A549 (cell line): ENCODE results near the gene CERS6.

Source experiments
- BHLHE40 ChIP-seq: IDR thresholded peaks from 2 replicates; pipeline ENCODE4 v1.6.1; 2012; ENCODE audit warnings: low read depth, low read length, inconsistent platforms
- CEBPB ChIP-seq, 2 experiments: fragments of >200 bp in 1 of 2; sonication (Bioruptor Twin) in 1 of 2; formaldehyde crosslinking in 1 of 2; IDR thresholded peaks; 2 replicates each; pipeline ENCODE4 v1.6.1; 2012 to 2016
- CHD2 ChIP-seq: fragments of 150-350 bp; IDR thresholded peaks from 2 replicates; pipeline ENCODE4 v1.6.1; 2014; ENCODE audit warnings: low read length; ENCODE audit not compliant: partially characterized antibody
- CTCF ChIP-seq: fragments of >200 bp; sonication (Bioruptor Twin); formaldehyde crosslinking; IDR thresholded peaks from 3 replicates; pipeline ENCODE4 v1.5.1; 2016
- EP300 ChIP-seq, 2 experiments: fragments of >200 bp; sonication (Bioruptor Twin); formaldehyde crosslinking; IDR thresholded peaks; 2 replicates in 1 of 2; 3 replicates in 1 of 2; pipeline ENCODE4 v1.6.1; 2016 to 2017
- FOXS1 ChIP-seq: fragments of 250-450 bp; sonication (Bioruptor Pico); IDR thresholded peaks from 2 replicates; pipeline ENCODE4 v1.5.0; 2020; ENCODE audit warnings: mild to moderate bottlenecking, moderate library complexity
- GATA3 ChIP-seq: IDR thresholded peaks from 2 replicates; pipeline ENCODE4 v1.6.1; 2012; ENCODE audit warnings: borderline replicate concordance
- HES2 ChIP-seq: fragments of >200 bp; sonication (Bioruptor Twin); formaldehyde crosslinking; IDR thresholded peaks from 2 replicates; pipeline ENCODE4 v1.6.1; 2016
- JUN ChIP-seq, 2 experiments: fragments of >200 bp; sonication (Bioruptor Twin); formaldehyde crosslinking; IDR thresholded peaks; 2 replicates in 1 of 2; 3 replicates in 1 of 2; pipeline ENCODE4 v1.6.1; 2016 to 2017
- POLR2A ChIP-seq: IDR thresholded peaks from 2 replicates; pipeline ENCODE4 v1.6.1; 2012; ENCODE audit warnings: mild to moderate bottlenecking, low read length
- ZNF302 ChIP-seq: fragments of 250-450 bp; sonication (Bioruptor Pico); IDR thresholded peaks from 2 replicates; pipeline ENCODE4 v1.9.0; 2021; ENCODE audit warnings: inconsistent platforms, mild to moderate bottlenecking, moderate library complexity

- TF ChIP-seq JUN (IDR thresholded peaks at IDR 0.05) (no peak), POLR2A (no peak), ZNF302 (CRISPR knock-in tag) (no peak), FOXS1 (CRISPR knock-in tag) (no peak), CEBPB (IDR thresholded peaks at IDR 0.05) (no peak), EP300 (IDR thresholded peaks at IDR 0.05) (no peak), HES2 (no peak), GATA3 (no peak), CTCF (no peak), CHD2 (no peak), BHLHE40 (no peak)
These were observed 319.8 kb downstream of the CERS6 start for GRCh38 chr2:168775837-168776236.
